Omental fat pad (tissue), 4 donors: ENCODE measurements around the gene CCP110. TPM values are rescaled to one million over a fixed set of nuclear protein-coding genes. Genes with fewer than 3 reads are reported as not detected.

Experiments
- ATAC-seq: fragments of 150-250 bp; one replicate; pipeline ENCODE4 v1.9.1; 2016; ENCODE audit warnings: mild to moderate bottlenecking, moderate library complexity; ENCODE audit not compliant: low FRiP score
- DNase-seq: peaks from one replicate; pipeline ENCODE4 v3.0.0-alpha.2; 2019; ENCODE audit warnings: low spot score
- total RNA-seq, 4 donors: library from RNA; depleted of rRNA; stranded (reverse); fragments of >200 nt; gene quantifications; one replicate each; pipeline ENCODE4 v1.1.0, GENCODE V29; 2016
- TF ChIP-seq, protein P1 (sequence below), 3 donors: fragments of 450-650 bp; IDR thresholded peaks; one replicate each; pipeline ENCODE4 v1.5.1; 2016 to 2017; ENCODE audit warnings: antibody characterized with exemption in 3 of 3, mild to moderate bottlenecking in 3 of 3, moderate library complexity in 2 of 3

CCP110 gene
- total RNA-seq, 4 donors from 2014 or later = 8.9 to 18.8 (median 14.3) TPM

- TF ChIP-seq, protein P1, sequence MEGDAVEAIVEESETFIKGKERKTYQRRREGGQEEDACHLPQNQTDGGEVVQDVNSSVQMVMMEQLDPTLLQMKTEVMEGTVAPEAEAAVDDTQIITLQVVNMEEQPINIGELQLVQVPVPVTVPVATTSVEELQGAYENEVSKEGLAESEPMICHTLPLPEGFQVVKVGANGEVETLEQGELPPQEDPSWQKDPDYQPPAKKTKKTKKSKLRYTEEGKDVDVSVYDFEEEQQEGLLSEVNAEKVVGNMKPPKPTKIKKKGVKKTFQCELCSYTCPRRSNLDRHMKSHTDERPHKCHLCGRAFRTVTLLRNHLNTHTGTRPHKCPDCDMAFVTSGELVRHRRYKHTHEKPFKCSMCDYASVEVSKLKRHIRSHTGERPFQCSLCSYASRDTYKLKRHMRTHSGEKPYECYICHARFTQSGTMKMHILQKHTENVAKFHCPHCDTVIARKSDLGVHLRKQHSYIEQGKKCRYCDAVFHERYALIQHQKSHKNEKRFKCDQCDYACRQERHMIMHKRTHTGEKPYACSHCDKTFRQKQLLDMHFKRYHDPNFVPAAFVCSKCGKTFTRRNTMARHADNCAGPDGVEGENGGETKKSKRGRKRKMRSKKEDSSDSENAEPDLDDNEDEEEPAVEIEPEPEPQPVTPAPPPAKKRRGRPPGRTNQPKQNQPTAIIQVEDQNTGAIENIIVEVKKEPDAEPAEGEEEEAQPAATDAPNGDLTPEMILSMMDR (IDR thresholded peaks at IDR 0.05) = no peak
- ATAC-seq = no peak
- no peak for DNase-seq
Observed at GRCh38 chr16:19497176-19497575, 26.6 kb upstream of the CCP110 start.

- ATAC-seq (peak; percentile 11), DNase-seq (no peak)
- TF ChIP-seq, protein P1 (IDR thresholded peaks at IDR 0.05) = no peak
Observed at GRCh38 chr16:19499006-19499405, 24.7 kb upstream of the CCP110 start.

DNA sequence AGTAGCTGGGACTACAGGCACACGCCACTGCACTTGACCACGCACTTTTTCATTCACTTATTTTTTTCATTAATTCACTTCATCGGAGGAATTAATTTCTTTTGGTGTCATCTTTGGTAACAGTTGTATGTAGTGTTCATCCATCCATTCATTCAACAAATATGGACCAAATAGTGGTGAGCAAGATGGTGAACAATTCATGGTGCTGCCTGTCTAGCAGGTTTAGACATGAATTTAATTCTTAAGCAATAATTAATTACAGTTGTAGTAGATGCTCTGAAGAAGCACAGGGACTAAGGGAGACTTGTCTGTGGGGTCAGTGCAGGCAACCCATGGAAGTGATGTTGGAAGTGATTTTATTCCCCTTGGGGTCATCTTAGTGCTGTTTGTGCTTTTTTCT lies 24.3 kb upstream of the CCP110 start:
- no peak for DNase-seq
- no peak for ATAC-seq
- TF ChIP-seq, protein P1 (IDR thresholded peaks at IDR 0.05) = no peak

DNA sequence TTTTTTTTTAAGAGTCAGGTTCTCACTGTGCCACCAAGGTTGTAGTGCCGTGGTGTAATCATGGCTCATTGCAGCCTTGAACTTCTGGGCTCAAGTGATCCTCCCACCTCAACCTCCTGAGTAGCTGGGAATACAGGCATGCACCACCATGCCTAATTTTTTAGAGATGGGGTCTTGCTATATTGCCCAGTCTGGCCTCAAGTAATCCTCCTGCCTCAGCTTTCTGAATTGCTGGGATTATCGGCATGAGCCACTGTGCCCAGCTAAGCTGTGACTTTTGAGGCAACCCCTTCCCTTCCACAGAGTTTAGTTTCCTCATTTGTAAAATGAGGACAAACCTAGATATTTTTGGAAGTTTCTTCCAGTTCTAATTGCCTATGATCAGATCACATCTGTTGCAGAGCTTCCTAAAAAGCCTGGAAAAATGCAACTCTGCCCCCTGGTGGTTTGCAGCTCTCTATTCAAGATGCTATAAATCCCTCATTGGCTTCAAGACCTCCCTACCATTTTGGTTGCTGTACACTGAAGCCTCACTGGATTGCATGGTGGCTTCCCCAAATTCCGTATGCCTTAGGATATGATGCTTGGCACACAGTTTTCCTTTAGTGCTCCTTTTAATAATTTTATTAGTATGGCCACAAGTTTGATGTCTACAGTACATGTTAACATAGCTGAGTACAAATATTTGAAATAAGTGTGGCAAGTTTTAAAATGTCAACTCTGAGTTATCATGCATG lies 21.2 kb upstream of the CCP110 start:
- peak; percentile 63 for ATAC-seq
- TF ChIP-seq, protein P1 (IDR thresholded peaks at IDR 0.05) = peak in 2 of 3 donors; percentile 23 to 52
- peak; percentile 56 for DNase-seq

DNA sequence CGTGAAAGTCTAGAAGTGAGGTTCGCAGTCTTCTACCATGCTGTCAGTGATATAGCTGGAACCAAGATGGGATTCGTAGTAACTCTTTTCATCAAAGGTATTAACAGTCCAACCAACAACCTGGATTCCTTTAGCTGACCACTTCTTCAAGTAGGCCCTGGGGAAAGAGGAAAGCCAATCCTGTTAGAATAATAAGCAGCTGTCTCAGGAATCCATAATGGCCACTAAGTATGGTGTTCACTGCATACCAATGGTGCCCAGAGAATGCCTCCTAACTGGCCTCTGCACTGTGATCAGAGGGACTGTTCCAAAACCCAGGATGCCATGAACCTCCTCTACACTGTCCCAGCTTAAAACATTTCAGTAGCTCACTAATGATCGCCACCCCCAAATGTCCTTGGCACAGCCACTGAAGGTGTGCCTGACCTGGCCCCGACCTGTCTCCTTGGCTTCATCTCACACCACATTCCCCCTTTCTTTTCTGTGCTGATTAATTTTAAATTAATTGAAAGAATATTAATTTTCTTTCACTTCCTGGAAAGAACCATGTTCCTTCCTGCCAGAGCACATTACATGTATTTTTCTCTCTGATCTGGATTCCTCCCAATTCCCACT lies 20.2 kb upstream of the CCP110 start:
- DNase-seq (no peak), ATAC-seq (no peak)
- TF ChIP-seq, protein P1 (IDR thresholded peaks at IDR 0.05) = no peak

GRCh38 chr16:19505600-19506303 lies 18.0 kb upstream of the CCP110 start:
- ATAC-seq = no peak
- no peak for DNase-seq

More at GRCh38 chr16:19505600-19506303, 18.0 kb upstream of the CCP110 start:
- TF ChIP-seq, protein P1 (IDR thresholded peaks at IDR 0.05) = no peak
